ENCODE data around the gene DYNC2LI1.

The DYNC2LI1 gene

GRCh38 chr2:43851011-43851980 lies 77.5 kb downstream of the DYNC2LI1 start:
- DNase-seq: no peak

- DNase-seq: no peak
Measured at GRCh38 chr2:43852196-43852730, 78.4 kb downstream of the DYNC2LI1 start.

GRCh38 chr2:43853141-43854081 lies 79.6 kb downstream of the DYNC2LI1 start:
- DNase-seq: no peak

GRCh38 chr2:43854671-43855070 lies 80.8 kb downstream of the DYNC2LI1 start:
- no peak for DNase-seq

DNA sequence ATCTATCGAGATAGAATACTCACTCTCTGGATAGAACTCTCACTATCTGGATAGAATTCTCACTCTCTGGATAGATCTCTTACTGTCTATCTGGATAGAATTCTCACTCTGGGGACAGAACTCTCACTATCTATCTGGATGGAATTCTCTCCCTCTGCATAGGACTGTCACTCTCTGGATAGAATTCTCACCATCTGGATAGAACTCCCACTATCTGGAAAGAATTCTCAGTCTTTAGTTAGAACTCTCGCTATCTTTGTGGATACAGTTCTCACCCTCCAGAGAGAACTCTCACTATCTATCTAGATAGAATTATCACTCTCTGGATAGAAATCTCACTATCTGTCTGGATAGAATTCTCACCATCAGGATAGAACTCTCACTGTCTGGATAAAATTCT lies 81.5 kb downstream of the DYNC2LI1 start:
- no peak for DNase-seq

Measured in NCI-H1436 treated with DMSO at 0.1 percent for 48 hours (cell line).